GM12864 (cell line): ENCODE data around the gene BET1L.

Experiments used
- DNase-seq: peaks from one replicate; pipeline ENCODE4 v3.0.0-alpha.2; 2011; ENCODE audit warnings: low read depth
- H3K4me3 ChIP-seq: 2 replicates; pipeline ENCODE4 v1.5.1; 2011; ENCODE audit warnings: mild to moderate bottlenecking, low read depth, low read length, control low read depth
- CTCF ChIP-seq: IDR thresholded peaks from 2 replicates; pipeline ENCODE4 v1.5.1; 2011; ENCODE audit warnings: low read depth, mild to moderate bottlenecking, moderate library complexity, low read length, control low read depth, inconsistent platforms; ENCODE audit errors: missing control alignments

The BET1L gene

GRCh38 chr11:227824-228379 lies 20.7 kb upstream of the BET1L start:
- H3K4me3 ChIP-seq, result no peak overlapping the region
- no peak for TF ChIP-seq CTCF
- DNase-seq, result no peak

DNA sequence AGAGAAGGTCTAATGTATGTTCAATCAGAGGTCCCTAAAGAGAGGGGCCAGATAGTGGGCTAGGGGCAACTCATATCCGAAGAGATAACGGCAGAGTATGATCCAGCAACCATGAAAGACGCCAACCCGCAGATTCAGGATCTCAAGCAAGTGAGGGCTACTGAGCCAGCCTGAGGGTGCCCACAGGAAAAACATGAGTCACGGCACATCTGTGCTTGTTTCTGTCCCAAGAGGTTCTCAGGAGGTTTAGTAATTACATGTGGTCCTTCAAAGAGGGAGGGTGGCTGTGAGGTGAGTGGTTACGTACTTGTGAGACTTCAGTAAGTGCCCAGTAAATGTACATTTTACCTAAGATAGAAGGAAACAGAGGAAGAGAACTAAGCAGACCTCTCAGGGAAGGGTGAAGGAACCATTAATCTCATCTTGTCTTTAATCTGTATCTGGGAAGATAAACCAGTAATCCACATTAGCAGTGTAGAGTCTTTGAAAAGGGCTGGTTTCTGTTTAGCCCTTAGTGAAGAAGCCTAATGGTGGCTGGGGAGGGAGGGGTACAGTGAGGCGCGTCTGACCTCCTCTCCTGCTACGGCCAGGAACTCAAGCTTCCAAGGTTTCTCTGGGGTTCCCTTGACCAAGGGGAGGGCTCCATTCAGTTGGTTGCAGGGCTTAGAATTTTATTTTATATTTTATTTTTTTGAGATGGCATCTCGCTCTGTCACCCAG lies 18.7 kb upstream of the BET1L start:
- no peak overlapping the region for H3K4me3 ChIP-seq
- no peak for TF ChIP-seq CTCF
- no peak for DNase-seq

GRCh38 chr11:224424-224823 lies 17.2 kb upstream of the BET1L start:
- DNase-seq, result no peak
- H3K4me3 ChIP-seq, result no peak overlapping the region
- no peak for TF ChIP-seq CTCF

DNA sequence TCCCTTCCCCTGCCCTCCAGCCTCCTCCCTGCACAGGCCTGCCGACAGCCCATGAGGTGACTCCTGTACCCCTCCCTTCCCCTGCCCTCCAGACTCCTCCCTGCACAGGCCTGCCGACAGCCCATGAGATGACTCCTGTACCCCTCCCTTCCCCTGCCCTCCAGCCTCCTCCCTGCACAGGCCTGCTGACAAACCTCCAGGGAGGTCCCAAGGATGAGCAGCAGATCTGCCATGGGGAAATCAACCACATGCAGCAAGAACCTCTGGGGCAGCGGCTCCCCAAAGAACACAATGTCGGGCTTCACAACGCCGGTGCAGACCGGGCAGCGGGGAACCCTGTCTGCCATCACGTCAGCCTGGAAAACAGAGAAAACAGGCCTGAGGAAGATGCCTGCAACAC lies 16.7 kb upstream of the BET1L start:
- no peak overlapping the region for H3K4me3 ChIP-seq
- no peak for TF ChIP-seq CTCF
- DNase-seq, result no peak

GRCh38 chr11:223026-223789 lies 16.0 kb upstream of the BET1L start:
- no peak for DNase-seq
- no peak overlapping the region for H3K4me3 ChIP-seq
- TF ChIP-seq CTCF, result no peak

DNA sequence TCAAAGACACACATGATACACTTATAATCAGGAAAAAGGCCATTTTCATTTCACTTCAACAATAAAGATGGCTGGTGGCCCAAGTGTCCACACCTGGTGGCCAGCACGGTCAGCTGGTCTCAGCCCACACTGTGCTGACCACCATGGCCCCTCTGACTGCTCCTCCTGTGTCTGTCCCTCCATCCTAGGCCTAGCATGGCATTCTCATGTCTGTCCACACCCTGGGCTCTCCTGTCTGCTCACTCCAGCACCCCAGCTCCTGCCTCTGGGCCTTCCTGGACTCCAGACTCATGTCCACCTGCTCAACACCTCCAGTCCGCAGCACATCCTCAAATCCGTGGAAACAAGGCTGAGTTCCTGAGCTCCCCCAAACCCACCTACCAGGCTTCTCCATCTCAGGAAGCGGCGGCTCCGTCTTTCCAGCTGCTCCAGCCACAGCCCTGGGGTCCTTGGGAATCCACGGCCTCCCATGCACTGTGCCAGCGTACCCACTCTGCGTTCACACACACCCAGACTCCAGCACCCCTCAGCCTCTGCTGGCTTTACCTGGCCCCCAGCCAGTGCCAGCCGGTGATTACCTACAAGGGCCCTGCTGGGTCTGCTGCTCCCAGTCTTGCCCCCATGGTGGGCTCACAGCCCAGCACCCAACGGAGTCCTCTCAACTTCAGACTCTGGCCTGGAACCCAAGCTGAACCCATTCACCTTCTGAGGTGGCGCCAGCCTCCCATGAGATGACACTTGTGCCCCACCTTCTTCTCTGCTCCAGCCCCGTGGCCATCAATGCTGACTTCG lies 15.0 kb upstream of the BET1L start:
- H3K4me3 ChIP-seq, result no peak overlapping the region
- no peak for TF ChIP-seq CTCF
- DNase-seq, result no peak
